K562 (cell line): ENCODE data around the gene ELAVL3. TPM values are rescaled to one million over a fixed set of nuclear protein-coding genes. Genes with fewer than 3 reads are reported as not detected.
A peak's percentile ranks its signal among the peaks of the same experiment; 100 is the strongest.

Experiments used
- ATAC-seq: fragments of 200-7000 bp; cut with Tn5 transposase; 3 replicates; pipeline ENCODE4 v1.9.1; 2020; ENCODE audit warnings: moderate library complexity
- BruUV-seq: library from RNA; stranded (reverse); fragments of 400-500 nt; replicated peaks from 2 replicates; lab custom pipeline; 2021; lab: Mats Ljungman, UMichigan
- CTCF ChIA-PET: fragments of 300-600 bp; formaldehyde crosslinking; extraction: SDS; loops from one replicate; lab custom pipeline; 2021; ENCODE audit warnings: low intra/inter-chr PET ratio; lab: Yijun Ruan, JAX
- POLR2A ChIA-PET: fragments of 300-600, 350-650 bp; sonication (Branson Sonifier 250); formaldehyde crosslinking; extraction: SDS; loops from one replicate; lab custom pipeline; 2021; ENCODE audit warnings: antibody characterized with exemption, inconsistent platforms; lab: Yijun Ruan, JAX
- DNase-seq, 4 experiments: peaks; one replicate each; pipeline versions ENCODE4 v3.0.0 to v3.0.0-alpha.2; 2011 to 2018; ENCODE audit warnings: low spot score in 3 of 4, mixed read lengths in 3 of 4; ENCODE audit errors: extremely low read depth in 1 of 4
- FAIRE-seq: peaks from 2 replicates; lab custom pipeline; 2011; peaks lifted over from hg19 to GRCh38; lab: Jason Lieb, UNC
- H2AFZ ChIP-seq: 2 replicates; pipeline ENCODE4 v1.6.0; 2011; ENCODE audit warnings: low read depth, low read length, control low read depth, inconsistent platforms
- H3K27ac ChIP-seq: fragments of 200-600 bp; 3 replicates; pipeline ENCODE4 v1.8.0; 2011; ENCODE audit warnings: low read depth, mild to moderate bottlenecking, control low read depth, inconsistent platforms, low read length, moderate library complexity, mixed read lengths; ENCODE audit errors: extremely low read depth
- H3K27me3 ChIP-seq, 2 experiments: fragments of 300-600 bp in 1 of 2; 2 replicates in 1 of 2; 3 replicates in 1 of 2; pipeline versions ENCODE4 v1.6.0 to v1.8.0; 2011; ENCODE audit warnings: inconsistent platforms in 2 of 2, low read length in 2 of 2, mild to moderate bottlenecking in 1 of 2, mixed read lengths in 1 of 2, moderate library complexity in 1 of 2; ENCODE audit not compliant: control insufficient read depth in 2 of 2, insufficient read depth in 2 of 2
- H3K36me3 ChIP-seq: fragments of 300-600 bp; 3 replicates; pipeline ENCODE4 v1.8.0; 2011; ENCODE audit warnings: mild to moderate bottlenecking, low read length, inconsistent platforms; ENCODE audit not compliant: control insufficient read depth, insufficient read depth
- H3K4me1 ChIP-seq, 2 experiments: fragments of 200-600 bp in 1 of 2; replicated peaks in 1 of 2; 2 replicates in 1 of 2; 3 replicates in 1 of 2; pipeline versions ENCODE4 v1.5.1 to v1.8.0; 2011; ENCODE audit warnings: inconsistent platforms in 2 of 2, low read length in 2 of 2, mild to moderate bottlenecking in 1 of 2, mixed read lengths in 1 of 2, moderate library complexity in 1 of 2; ENCODE audit not compliant: control insufficient read depth in 2 of 2, insufficient read depth in 2 of 2
- H3K4me2 ChIP-seq: 2 replicates; pipeline ENCODE4 v1.6.1; 2011; ENCODE audit warnings: low read length, control low read depth, inconsistent platforms, mixed read lengths; ENCODE audit not compliant: insufficient read depth
- H3K4me3 ChIP-seq: fragments of 200-600 bp; sonication (generic), shearing (Covaris generic); 2 replicates; pipeline ENCODE4 v1.5.1; 2016; ENCODE audit warnings: control low read depth, inconsistent platforms
- H3K79me2 ChIP-seq: fragments of 200-600 bp; 3 replicates; pipeline ENCODE4 v1.8.0; 2011; ENCODE audit warnings: low read length, inconsistent platforms; ENCODE audit not compliant: control insufficient read depth, insufficient read depth
- H3K9ac ChIP-seq, 2 experiments: 2 replicates each; pipeline versions ENCODE4 v1.6.0 to v1.6.1; 2011; ENCODE audit warnings: low read depth in 2 of 2, low read length in 2 of 2, control low read depth in 1 of 2, inconsistent platforms in 1 of 2, mild to moderate bottlenecking in 1 of 2, mixed read lengths in 1 of 2; ENCODE audit not compliant: insufficient read depth in 1 of 2
- H3K9me1 ChIP-seq: one replicate; pipeline ENCODE4 v1.6.0; 2011; ENCODE audit warnings: inconsistent platforms, mild to moderate bottlenecking, low read length, moderate library complexity; ENCODE audit not compliant: control insufficient read depth, insufficient read depth
- H3K9me3 ChIP-seq: replicated peaks from 2 replicates; pipeline ENCODE4 v1.5.1; 2011; ENCODE audit warnings: low read depth, low read length, inconsistent platforms; ENCODE audit not compliant: control insufficient read depth, insufficient read depth
- H4K20me1 ChIP-seq: replicated peaks from 2 replicates; pipeline ENCODE4 v1.6.1; 2011; ENCODE audit warnings: low read length, inconsistent platforms, mixed read lengths; ENCODE audit not compliant: control insufficient read depth, insufficient read depth
- EGR1 ChIP-seq: fragments of 450-650 bp; conservative IDR thresholded peaks from 2 replicates; pipeline ENCODE4 v1.6.1; 2017; ENCODE audit warnings: mild to moderate bottlenecking
- GABPB2 ChIP-seq: fragments of 250-450 bp; sonication (Bioruptor Pico); conservative IDR thresholded peaks from 2 replicates; pipeline ENCODE4 v1.5.1; 2021; ENCODE audit warnings: mild to moderate bottlenecking
- HSF4 ChIP-seq: fragments of 250-450 bp; sonication (Bioruptor Pico); IDR thresholded peaks from 2 replicates; pipeline ENCODE4 v2.1.2; 2022; ENCODE audit warnings: mild to moderate bottlenecking, moderate library complexity, borderline replicate concordance
- SNIP1 ChIP-seq: fragments of 450-650 bp; IDR thresholded peaks from 2 replicates; pipeline ENCODE4 v1.7.1; 2017; ENCODE audit warnings: low read depth, mild to moderate bottlenecking
- WGBS: fragments of 100-300 bp; shearing (Covaris generic); methylation state at CpG from one replicate; pipeline ENCODE4 v1.1.6; 2016; ENCODE audit warnings: low coverage, mixed read lengths; ENCODE audit not compliant: insufficient coverage; ENCODE audit errors: missing lambda C conversion rate; 5-methylcytosine and 5-hydroxymethylcytosine counted together
- in situ Hi-C: fragments of 300-500 bp; cut with MboI; formaldehyde crosslinking; loops from 4 replicates; pipeline ENCODE4 v1.15.0; 2018; ENCODE audit warnings: inconsistent platforms, mixed read lengths
- intact Hi-C: fragments of 100-400 bp; cut with micrococcal nuclease; formaldehyde crosslinking; loops from 2 replicates; pipeline ENCODE4 v1.14.2; 2022
- polyA plus RNA-seq, 8 experiments: library from polyadenylated mRNA; depleted of rRNA in 4 of 8; stranded (reverse) in 5 of 8; unstranded in 3 of 8; fragments of >200 nt; fragmentation: Nextera tagmentation in 2 of 8; fragmentation: Illumina TruSeq in 1 of 8; extraction: Ambion mirVana in 2 of 8; extraction: Trizol in 1 of 8; gene quantifications; 2 replicates each; pipeline versions ENCODE4 v1.2.1 to v1.2.3, GENCODE V29; 2011 to 2014; ENCODE audit warnings: inconsistent platforms in 1 of 8, missing spikeins in 1 of 8
- total RNA-seq, 7 experiments: library from RNA; depleted of rRNA in 6 of 7; stranded (reverse); fragments of >200 nt in 6 of 7; fragmentation: Illumina TruSeq in 2 of 7; extraction: Trizol in 2 of 7; gene quantifications; 2 replicates each; pipeline versions ENCODE4 v1.2.1 to v1.2.3, GENCODE V29; 2011 to 2021; ENCODE audit warnings: low replicate concordance in 1 of 7

ELAVL3 gene
- total and polyA plus RNA-seq, 9 of the 15 experiments (the other 6 are each of a cell fraction or from before 2014, with no cell fraction given) = not detected

GRCh38 chr19:11418549-11419506 is 62.0 kb downstream of the ELAVL3 start, which contains the start of gene RGL3:
Gene RGL3 (minus strand): TSS chr19:11419314. CDS start chr19:11419278, 36 bp downstream.
- H3K4me2 ChIP-seq = no peak within 1 kb of the TSS
- POLR2A ChIA-PET = interaction anchor here (0.6 to 0.9 kb wide), 2 partner anchors 16 to 44 kb away, joined by 3 to 4 read pairs; partner anchors contain the start of genes ODAD3 and PRKCSH
- intact Hi-C loops = no loop called here

More at GRCh38 chr19:11418549-11419506, 62.0 kb downstream of the ELAVL3 start, which contains the start of gene RGL3:
- Histone ChIP-seq H3K27ac (no peak within 1 kb of the TSS), H3K79me2 (no peaks in the 10 kb centered on the region), H3K4me1 (peaks cover 2 to 50% of the 10 kb centered on the region in 2 experiments; a peak in 3 of 5 replicates), H3K27me3 (peaks cover 2 to 23% of the 10 kb centered on the region in 2 experiments; a peak in 3 of 5 replicates), H3K4me3 (no peak within 1 kb of the TSS), H3K36me3 (no peaks in the 10 kb centered on the region), H3K9me3 (no peaks in the 10 kb centered on the region), H4K20me1 (no peaks in the 10 kb centered on the region), H3K9ac (peak within 1 kb of the TSS in 1 of 2 experiments; percentile 65; a peak in 1 of 4 replicates), H3K9me1 (no peaks in the 10 kb centered on the region), H2AFZ (peak within 1 kb of the TSS; percentile 80; the same call in 1 of the 2 replicates)
- ATAC-seq (peak; percentile 62), DNase-seq (peak in 3 of 4 experiments; percentile 34 to 72 (median 69)), FAIRE-seq (no peak)
- TF ChIP-seq HSF4 (CRISPR knock-in tag) = no peak
- no peak for TF ChIP-seq GABPB2 (CRISPR knock-in tag)
- TF ChIP-seq SNIP1 = no peak
- 0 out of 2 replicates have a peak, but pooled peaks have one; percentile 14 for TF ChIP-seq EGR1
- BruUV-seq = no TSS peak
- in situ Hi-C loops = no loop called here
- CTCF ChIA-PET = interaction anchor here (0.5 kb wide), 1 partner anchor 52 kb away, joined by 3 read pairs; no protein-coding TSS in a partner anchor
- WGBS = 20% methylated on average over 33 of the region's 72 CpGs
